ENCODE results near the gene PPOX. TPM values are rescaled to one million over a fixed set of nuclear protein-coding genes. Genes with fewer than 3 reads are reported as not detected.

The PPOX gene
- total RNA-seq, 1 donor from 2014 or later, result 18.3 TPM

DNA sequence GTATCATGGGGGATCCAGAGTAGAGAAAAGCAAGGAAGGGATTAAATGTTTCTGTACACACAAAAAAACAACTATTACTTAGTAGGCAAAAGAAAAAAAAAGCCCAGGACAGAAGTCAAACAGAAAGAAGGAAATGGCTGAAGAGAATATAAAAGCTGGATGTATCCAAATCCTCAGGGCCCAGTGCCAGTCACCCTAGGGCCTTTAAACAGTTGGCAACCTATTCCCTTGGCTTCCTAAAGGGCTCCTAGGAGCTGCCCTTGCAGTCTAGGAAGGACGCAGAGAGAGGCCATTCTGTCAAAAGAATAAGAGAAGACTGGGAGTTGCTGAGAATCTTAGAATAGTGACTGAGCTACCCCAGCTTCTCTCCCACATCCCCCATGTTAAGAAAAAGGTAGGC, 6.1 kb downstream of the PPOX start:
- Histone ChIP-seq H3K4me3 (no peak overlapping the region), H3K27ac (no peak overlapping the region), H2AFZ (replicated peaks) (no peak overlapping the region), H3K79me2 (ENCODE audit: low read depth) (no peaks in the 10 kb centered on the region), H3F3A (ENCODE audit: low read depth) (no peaks in the 10 kb centered on the region), H3K36me3 (no peaks in the 10 kb centered on the region), H3K9me3 (ENCODE audit: low read depth) (no peaks in the 10 kb centered on the region), H3K4me1 (no peaks in the 10 kb centered on the region), H3K27me3 (no peaks in the 10 kb centered on the region), H3K4me2 (no peak overlapping the region), H3K9ac (no peak overlapping the region), H4K20me1 (ENCODE audit: low read depth) (no peaks in the 10 kb centered on the region)
- Mint-ChIP-seq H3K36me3 (peaks cover 33% of the 10 kb centered on the region), H3K27ac (no peak overlapping the region), H3K9me3 (no peaks in the 10 kb centered on the region), H3K4me3 (no peak overlapping the region), H3K27me3 (ENCODE audit: insufficient read depth, low read depth) (no peaks in the 10 kb centered on the region), H3K4me1 (peaks cover 24% of the 10 kb centered on the region)
- TF ChIP-seq EZH2 (IDR thresholded peaks at IDR 0.05) (no peak), EZH2phosphoT487 (IDR thresholded peaks at IDR 0.05) (no peak)
- TF ChIP-seq, protein P1, sequence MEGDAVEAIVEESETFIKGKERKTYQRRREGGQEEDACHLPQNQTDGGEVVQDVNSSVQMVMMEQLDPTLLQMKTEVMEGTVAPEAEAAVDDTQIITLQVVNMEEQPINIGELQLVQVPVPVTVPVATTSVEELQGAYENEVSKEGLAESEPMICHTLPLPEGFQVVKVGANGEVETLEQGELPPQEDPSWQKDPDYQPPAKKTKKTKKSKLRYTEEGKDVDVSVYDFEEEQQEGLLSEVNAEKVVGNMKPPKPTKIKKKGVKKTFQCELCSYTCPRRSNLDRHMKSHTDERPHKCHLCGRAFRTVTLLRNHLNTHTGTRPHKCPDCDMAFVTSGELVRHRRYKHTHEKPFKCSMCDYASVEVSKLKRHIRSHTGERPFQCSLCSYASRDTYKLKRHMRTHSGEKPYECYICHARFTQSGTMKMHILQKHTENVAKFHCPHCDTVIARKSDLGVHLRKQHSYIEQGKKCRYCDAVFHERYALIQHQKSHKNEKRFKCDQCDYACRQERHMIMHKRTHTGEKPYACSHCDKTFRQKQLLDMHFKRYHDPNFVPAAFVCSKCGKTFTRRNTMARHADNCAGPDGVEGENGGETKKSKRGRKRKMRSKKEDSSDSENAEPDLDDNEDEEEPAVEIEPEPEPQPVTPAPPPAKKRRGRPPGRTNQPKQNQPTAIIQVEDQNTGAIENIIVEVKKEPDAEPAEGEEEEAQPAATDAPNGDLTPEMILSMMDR (IDR thresholded peaks at IDR 0.05), result no peak
- no peak for DNase-seq (ENCODE audit: low spot score)

DNA sequence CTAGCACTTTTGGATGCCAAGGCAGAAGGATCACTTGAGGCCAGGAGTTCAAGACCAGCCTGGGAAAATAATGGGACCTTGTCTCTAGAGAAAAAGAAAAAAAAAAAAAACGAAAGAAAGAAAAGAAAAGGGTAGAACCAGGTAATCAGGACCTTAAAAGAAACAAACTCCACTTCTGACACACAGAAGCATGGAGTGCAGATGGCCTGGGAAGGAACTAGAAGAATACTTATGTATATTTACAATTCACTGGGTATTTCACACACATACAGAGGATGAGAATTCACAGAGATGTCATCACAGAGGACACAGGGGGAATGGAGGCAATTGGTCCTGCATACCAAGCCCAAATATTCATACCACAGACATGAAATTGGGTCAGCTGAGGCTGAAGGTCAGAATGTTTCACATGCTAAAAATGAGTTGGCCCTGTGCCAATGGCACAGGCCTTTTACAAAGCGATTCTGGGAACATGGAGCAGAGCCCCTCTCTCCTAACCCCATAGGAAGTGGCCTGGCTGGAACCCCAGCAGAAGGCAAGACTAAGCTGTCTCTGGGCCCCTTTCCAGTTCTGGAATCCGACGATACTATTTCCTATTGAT, 6.7 kb downstream of the PPOX start:
- no peaks in the 10 kb centered on the region for H4K20me1 ChIP-seq (ENCODE audit: low read depth)
- no peak overlapping the region for H3K9ac ChIP-seq
- Mint-ChIP-seq H3K27ac (no peak overlapping the region), H3K27me3 (ENCODE audit: insufficient read depth, low read depth) (no peaks in the 10 kb centered on the region), H3K9me3 (no peaks in the 10 kb centered on the region), H3K4me1 (peaks cover 24% of the 10 kb centered on the region), H3K4me3 (no peak overlapping the region), H3K36me3 (peaks cover 33% of the 10 kb centered on the region)
- DNase-seq (ENCODE audit: low spot score), result no peak
- no peaks in the 10 kb centered on the region for H3K36me3 ChIP-seq
- no peak overlapping the region for H2AFZ ChIP-seq (replicated peaks)
- no peaks in the 10 kb centered on the region for H3K9me3 ChIP-seq (ENCODE audit: low read depth)
- no peak overlapping the region for H3K27ac ChIP-seq
- H3K27me3 ChIP-seq, result peaks cover under 1% of the 10 kb centered on the region
- H3K79me2 ChIP-seq (ENCODE audit: low read depth), result no peaks in the 10 kb centered on the region
- TF ChIP-seq EZH2phosphoT487 (IDR thresholded peaks at IDR 0.05) (no peak), EZH2 (IDR thresholded peaks at IDR 0.05) (no peak)
- TF ChIP-seq, protein P1 (IDR thresholded peaks at IDR 0.05), result no peak
- peaks cover 5% of the 10 kb centered on the region for H3F3A ChIP-seq (ENCODE audit: low read depth)
- no peak overlapping the region for H3K4me2 ChIP-seq
- H3K4me1 ChIP-seq, result no peaks in the 10 kb centered on the region
- no peak overlapping the region for H3K4me3 ChIP-seq

DNA sequence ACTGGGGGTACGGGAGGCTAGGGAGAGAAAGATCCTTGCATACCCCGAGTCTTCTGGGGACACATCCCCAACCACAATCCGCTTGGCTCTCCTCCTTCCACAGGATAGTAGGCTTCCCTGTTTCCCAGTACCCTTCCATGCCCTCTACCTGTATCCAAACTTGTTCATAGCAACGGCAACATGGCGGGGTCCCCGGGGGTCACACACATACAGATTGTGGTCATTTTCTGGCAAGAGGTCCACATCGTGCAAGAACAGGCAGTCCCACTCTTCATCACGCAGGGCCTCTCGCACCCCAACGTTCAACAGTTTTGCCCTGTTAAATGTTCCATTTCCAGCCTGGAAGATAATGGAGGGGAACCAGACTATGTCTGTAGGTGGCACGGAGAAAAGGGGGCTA, 7.5 kb downstream of the PPOX start:
- no peak for TF ChIP-seq EZH2phosphoT487 (IDR thresholded peaks at IDR 0.05)
- TF ChIP-seq EZH2 (IDR thresholded peaks at IDR 0.05), result no peak
- Histone ChIP-seq H4K20me1 (ENCODE audit: low read depth) (no peaks in the 10 kb centered on the region), H3K4me2 (no peak overlapping the region), H2AFZ (replicated peaks) (no peak overlapping the region), H3K4me1 (no peaks in the 10 kb centered on the region), H3K27ac (no peak overlapping the region), H3K27me3 (peaks cover 9% of the 10 kb centered on the region), H3K36me3 (no peaks in the 10 kb centered on the region), H3K9me3 (ENCODE audit: low read depth) (no peaks in the 10 kb centered on the region), H3K4me3 (no peak overlapping the region), H3F3A (ENCODE audit: low read depth) (peaks cover 10% of the 10 kb centered on the region), H3K9ac (no peak overlapping the region), H3K79me2 (ENCODE audit: low read depth) (no peaks in the 10 kb centered on the region)
- Mint-ChIP-seq H3K27me3 (ENCODE audit: insufficient read depth, low read depth) (no peaks in the 10 kb centered on the region), H3K4me3 (peak overlapping the region; percentile 11), H3K4me1 (peaks cover 24% of the 10 kb centered on the region), H3K27ac (no peak overlapping the region), H3K9me3 (no peaks in the 10 kb centered on the region), H3K36me3 (peaks cover 29% of the 10 kb centered on the region)
- DNase-seq (ENCODE audit: low spot score), result no peak

DNA sequence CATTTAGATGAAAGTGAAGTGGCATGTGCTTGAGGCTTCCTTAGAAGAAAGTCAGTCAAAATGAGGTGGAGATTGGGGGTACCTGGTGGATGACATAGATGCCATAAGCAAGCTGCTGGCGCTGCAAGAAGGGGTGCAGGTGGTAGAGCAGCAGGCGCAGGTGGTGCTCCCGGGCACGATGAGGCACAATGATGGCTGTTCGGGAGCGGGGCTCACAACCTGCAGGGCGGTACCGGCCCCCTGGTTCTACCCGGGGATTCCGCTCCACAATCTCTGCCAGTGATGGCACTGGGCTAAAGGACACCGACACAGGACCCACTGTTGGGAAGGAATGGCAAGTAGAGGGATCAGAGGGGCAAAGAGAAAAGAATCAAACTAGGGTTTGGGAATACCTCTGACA, 8.7 kb downstream of the PPOX start:
- peaks cover 10% of the 10 kb centered on the region for H3F3A ChIP-seq (ENCODE audit: low read depth)
- DNase-seq (ENCODE audit: low spot score), result no peak
- peaks cover 24% of the 10 kb centered on the region for H3K4me1 Mint-ChIP-seq
- no peaks in the 10 kb centered on the region for H3K4me1 ChIP-seq
- H2AFZ ChIP-seq (replicated peaks), result no peak overlapping the region
- H3K4me3 Mint-ChIP-seq, result peak overlapping the region; percentile 99
- H3K79me2 ChIP-seq (ENCODE audit: low read depth), result no peaks in the 10 kb centered on the region
- peaks cover 10% of the 10 kb centered on the region for H3K27me3 ChIP-seq
- no peaks in the 10 kb centered on the region for H3K36me3 ChIP-seq
- H3K27me3 Mint-ChIP-seq (ENCODE audit: insufficient read depth, low read depth), result no peaks in the 10 kb centered on the region
- TF ChIP-seq EZH2 (IDR thresholded peaks at IDR 0.05) (no peak), EZH2phosphoT487 (IDR thresholded peaks at IDR 0.05) (no peak)
- TF ChIP-seq, protein P1 (IDR thresholded peaks at IDR 0.05), result no peak
- no peak overlapping the region for H3K27ac ChIP-seq
- H3K9ac ChIP-seq, result no peak overlapping the region
- H3K4me2 ChIP-seq, result no peak overlapping the region
- peaks cover 25% of the 10 kb centered on the region for H3K36me3 Mint-ChIP-seq
- H3K4me3 ChIP-seq, result no peak overlapping the region
- H3K9me3 ChIP-seq (ENCODE audit: low read depth), result no peaks in the 10 kb centered on the region
- H3K9me3 Mint-ChIP-seq, result no peaks in the 10 kb centered on the region
- H4K20me1 ChIP-seq (ENCODE audit: low read depth), result no peaks in the 10 kb centered on the region
- H3K27ac Mint-ChIP-seq, result no peak overlapping the region

Measured in neural progenitor cell (in vitro differentiated cells).